GM19324 (cell line): Measurements from ENCODE around the gene SLC35F2.
A peak's percentile ranks its signal among the peaks of the same experiment; 100 is the strongest.

Source experiments
- ATAC-seq: cut with Tn5 transposase; IDR thresholded peaks from one replicate; pipeline ENCODE4 v1.9.1; 2021; ENCODE audit warnings: mild to moderate bottlenecking, moderate library complexity; ENCODE audit not compliant: unreplicated experiment, low FRiP score

Gene SLC35F2

GRCh38 chr11:107743191-107743590 lies 115.4 kb downstream of the SLC35F2 start:
- ATAC-seq = no peak

- ATAC-seq = peak; percentile 78
These were observed 117.4 kb downstream of the SLC35F2 start for GRCh38 chr11:107741044-107741823.
